ENCODE results near the gene SLC6A9. TPM values are rescaled to one million over a fixed set of nuclear protein-coding genes. Genes with fewer than 3 reads are reported as not detected.

The SLC6A9 gene
- total RNA-seq, 1 experiment from 2014 or later = 45.0 TPM

DNA sequence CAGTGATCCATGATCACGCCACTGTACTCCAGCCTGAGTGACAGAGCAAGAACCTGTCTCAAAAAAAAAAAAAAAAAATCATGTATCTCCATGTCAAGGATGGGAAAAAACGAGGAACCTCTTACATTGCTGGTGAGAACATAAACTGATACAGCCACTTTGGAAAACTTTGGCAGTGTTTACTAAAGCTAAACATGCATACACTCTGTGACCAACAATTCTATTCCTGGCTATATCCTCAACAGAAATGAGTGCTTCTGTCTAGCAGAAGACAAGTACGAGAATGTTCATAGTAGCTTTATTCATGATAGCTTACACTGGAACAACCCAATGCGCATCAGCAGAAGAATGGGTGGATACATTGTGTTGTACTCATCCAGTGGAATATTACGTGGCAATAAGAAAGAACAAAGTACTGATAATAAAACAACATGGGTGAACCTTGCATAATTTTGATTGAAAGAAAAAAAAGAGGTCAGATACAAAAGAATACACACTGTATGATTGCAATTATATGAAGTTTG is 31.5 kb upstream of the SLC6A9 start:
- Mint-ChIP-seq H3K4me1 (ENCODE audit: low read depth, unreplicated experiment) (no peaks in the 10 kb centered on the region), H3K9me3 (ENCODE audit: unreplicated experiment) (no peaks in the 10 kb centered on the region), H3K4me3 (ENCODE audit: unreplicated experiment) (no peak overlapping the region), H3K27me3 (ENCODE audit: insufficient read depth, unreplicated experiment) (peaks cover 3% of the 10 kb centered on the region), H3K36me3 (ENCODE audit: insufficient read depth, unreplicated experiment) (no peaks in the 10 kb centered on the region), H3K27ac (ENCODE audit: unreplicated experiment) (no peak overlapping the region)
- no peak for DNase-seq
- intact Hi-C loops (cut with micrococcal nuclease; ENCODE audit: unreplicated experiment) = no loop called here
- H3K36me3 ChIP-seq (ENCODE audit: control insufficient read depth, insufficient read depth, low read length) = no peaks in the 10 kb centered on the region
- TF ChIP-seq, protein P1, sequence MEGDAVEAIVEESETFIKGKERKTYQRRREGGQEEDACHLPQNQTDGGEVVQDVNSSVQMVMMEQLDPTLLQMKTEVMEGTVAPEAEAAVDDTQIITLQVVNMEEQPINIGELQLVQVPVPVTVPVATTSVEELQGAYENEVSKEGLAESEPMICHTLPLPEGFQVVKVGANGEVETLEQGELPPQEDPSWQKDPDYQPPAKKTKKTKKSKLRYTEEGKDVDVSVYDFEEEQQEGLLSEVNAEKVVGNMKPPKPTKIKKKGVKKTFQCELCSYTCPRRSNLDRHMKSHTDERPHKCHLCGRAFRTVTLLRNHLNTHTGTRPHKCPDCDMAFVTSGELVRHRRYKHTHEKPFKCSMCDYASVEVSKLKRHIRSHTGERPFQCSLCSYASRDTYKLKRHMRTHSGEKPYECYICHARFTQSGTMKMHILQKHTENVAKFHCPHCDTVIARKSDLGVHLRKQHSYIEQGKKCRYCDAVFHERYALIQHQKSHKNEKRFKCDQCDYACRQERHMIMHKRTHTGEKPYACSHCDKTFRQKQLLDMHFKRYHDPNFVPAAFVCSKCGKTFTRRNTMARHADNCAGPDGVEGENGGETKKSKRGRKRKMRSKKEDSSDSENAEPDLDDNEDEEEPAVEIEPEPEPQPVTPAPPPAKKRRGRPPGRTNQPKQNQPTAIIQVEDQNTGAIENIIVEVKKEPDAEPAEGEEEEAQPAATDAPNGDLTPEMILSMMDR (IDR thresholded peaks at IDR 0.05; ENCODE audit: insufficient read depth in 1 of 2, low read depth in 1 of 2, low read length in 1 of 2, severe bottlenecking in 1 of 2, unreplicated experiment in 1 of 2) = no peak
- no TSS peak for BruUV-seq (replicated peaks)
- no peaks in the 10 kb centered on the region for H3K9me3 ChIP-seq
- H3K4me1 ChIP-seq = no peaks in the 10 kb centered on the region; the same call in 1 of the 2 replicates
- ChIA-PET POLR2A (no interaction called here), CTCF (no interaction called here)
- H3K4me3 ChIP-seq (ENCODE audit: low read depth, low read length) = no peak overlapping the region
- H3K27me3 ChIP-seq (replicated peaks; ENCODE audit: control insufficient read depth, insufficient read depth, low read length) = no peaks in the 10 kb centered on the region

DNA sequence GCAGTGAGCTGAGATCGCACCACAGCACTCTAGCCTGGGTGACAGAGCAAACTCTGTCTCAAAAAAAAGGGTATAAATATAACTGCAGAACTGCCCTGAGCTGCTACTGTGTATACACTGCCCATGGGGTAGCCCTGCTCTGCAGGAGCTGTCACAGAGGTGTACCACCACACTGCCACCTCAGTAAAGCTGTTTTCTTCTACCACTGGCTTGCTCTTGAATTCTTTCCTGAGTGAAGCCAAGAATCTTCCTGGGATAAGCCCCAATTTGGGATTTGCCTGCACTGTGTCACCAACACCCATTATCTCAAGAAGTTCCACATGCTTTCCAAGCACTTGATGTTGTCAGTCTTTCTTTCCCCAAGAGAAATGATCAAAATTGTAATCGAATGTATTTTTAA is 30.6 kb upstream of the SLC6A9 start:
- Histone ChIP-seq H3K4me1 (no peaks in the 10 kb centered on the region; the same call in 1 of the 2 replicates), H3K36me3 (ENCODE audit: control insufficient read depth, insufficient read depth, low read length) (no peaks in the 10 kb centered on the region), H3K9me3 (no peaks in the 10 kb centered on the region), H3K4me3 (ENCODE audit: low read depth, low read length) (no peak overlapping the region), H3K27me3 (replicated peaks; ENCODE audit: control insufficient read depth, insufficient read depth, low read length) (no peaks in the 10 kb centered on the region)
- H3K27ac Mint-ChIP-seq (ENCODE audit: unreplicated experiment) = no peak overlapping the region
- CTCF ChIA-PET = no interaction called here
- no peak for DNase-seq
- intact Hi-C loops (cut with micrococcal nuclease; ENCODE audit: unreplicated experiment) = no loop called here
- TF ChIP-seq, protein P1 (IDR thresholded peaks at IDR 0.05; ENCODE audit: insufficient read depth in 1 of 2, low read depth in 1 of 2, low read length in 1 of 2, severe bottlenecking in 1 of 2, unreplicated experiment in 1 of 2) = no peak
- H3K9me3 Mint-ChIP-seq (ENCODE audit: unreplicated experiment) = no peaks in the 10 kb centered on the region
- no peaks in the 10 kb centered on the region for H3K36me3 Mint-ChIP-seq (ENCODE audit: insufficient read depth, unreplicated experiment)
- POLR2A ChIA-PET = no interaction called here
- no peaks in the 10 kb centered on the region for H3K27me3 Mint-ChIP-seq (ENCODE audit: insufficient read depth, unreplicated experiment)
- BruUV-seq (replicated peaks) = no TSS peak
- H3K4me1 Mint-ChIP-seq (ENCODE audit: low read depth, unreplicated experiment) = no peaks in the 10 kb centered on the region
- H3K4me3 Mint-ChIP-seq (ENCODE audit: unreplicated experiment) = no peak overlapping the region

DNA sequence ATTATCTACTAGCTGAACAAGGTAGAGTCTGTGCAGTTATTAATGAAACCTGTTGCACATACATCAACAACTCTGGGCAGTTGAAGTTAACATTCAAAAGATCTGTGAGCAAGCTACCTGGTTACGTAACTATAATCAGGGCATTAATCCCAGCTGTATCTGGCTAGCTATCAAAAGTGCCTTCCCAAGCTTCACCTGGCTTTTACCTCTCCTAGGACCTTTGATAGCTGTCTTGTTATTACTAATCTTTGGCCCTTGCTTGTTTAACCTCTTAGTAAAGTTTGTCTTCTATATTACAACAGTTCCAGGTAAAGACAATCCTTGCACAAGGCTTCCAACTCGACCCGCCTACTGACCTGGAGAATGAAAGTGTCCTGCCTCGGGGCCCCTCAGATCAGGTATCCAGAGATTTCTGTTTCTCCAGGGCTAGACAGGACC is 29.6 kb upstream of the SLC6A9 start:
- H3K36me3 Mint-ChIP-seq (ENCODE audit: insufficient read depth, unreplicated experiment) = no peaks in the 10 kb centered on the region
- no peak overlapping the region for H3K27ac Mint-ChIP-seq (ENCODE audit: unreplicated experiment)

More for the DNA sequence above, 29.6 kb upstream of the SLC6A9 start:
- Mint-ChIP-seq H3K27me3 (ENCODE audit: insufficient read depth, unreplicated experiment) (no peaks in the 10 kb centered on the region), H3K9me3 (ENCODE audit: unreplicated experiment) (no peaks in the 10 kb centered on the region), H3K4me1 (ENCODE audit: low read depth, unreplicated experiment) (no peaks in the 10 kb centered on the region), H3K4me3 (ENCODE audit: unreplicated experiment) (no peak overlapping the region)
- Histone ChIP-seq H3K27me3 (replicated peaks; ENCODE audit: control insufficient read depth, insufficient read depth, low read length) (no peaks in the 10 kb centered on the region), H3K4me1 (no peaks in the 10 kb centered on the region; the same call in 1 of the 2 replicates), H3K4me3 (ENCODE audit: low read depth, low read length) (no peak overlapping the region), H3K36me3 (ENCODE audit: control insufficient read depth, insufficient read depth, low read length) (no peaks in the 10 kb centered on the region), H3K9me3 (no peaks in the 10 kb centered on the region)
- ChIA-PET CTCF (no interaction called here), POLR2A (no interaction called here)
- TF ChIP-seq, protein P1 (IDR thresholded peaks at IDR 0.05; ENCODE audit: insufficient read depth in 1 of 2, low read depth in 1 of 2, low read length in 1 of 2, severe bottlenecking in 1 of 2, unreplicated experiment in 1 of 2) = no peak
- intact Hi-C loops (cut with micrococcal nuclease; ENCODE audit: unreplicated experiment) = no loop called here
- BruUV-seq (replicated peaks) = no TSS peak
- peak in 1 of 2 experiments; percentile 3 for DNase-seq

Measured in Caco-2 (cell line).